Muscle of leg (tissue), 11 donors: ENCODE results near the gene RFC1. TPM values are rescaled to one million over a fixed set of nuclear protein-coding genes. Genes with fewer than 3 reads are reported as not detected.

Experiments
- DNase-seq: peaks from one replicate; pipeline ENCODE4 v3.0.0; 2013
- H3K27ac ChIP-seq: one replicate; pipeline ENCODE4 v1.5.1; 2013; ENCODE audit warnings: mild to moderate bottlenecking, low read length, control low read depth
- H3K27me3 ChIP-seq: one replicate; pipeline ENCODE4 v1.6.1; 2013; ENCODE audit warnings: low read length; ENCODE audit not compliant: control insufficient read depth, insufficient read depth
- H3K36me3 ChIP-seq: one replicate; pipeline ENCODE4 v1.6.1; 2013; ENCODE audit warnings: low read length; ENCODE audit not compliant: control insufficient read depth, insufficient read depth
- H3K4me1 ChIP-seq: one replicate; pipeline ENCODE4 v1.6.1; 2013; ENCODE audit warnings: low read length; ENCODE audit not compliant: control insufficient read depth, insufficient read depth
- H3K4me3 ChIP-seq: one replicate; pipeline ENCODE4 v1.5.1; 2013; ENCODE audit warnings: low read length, control low read depth
- H3K9me3 ChIP-seq: replicated peaks from 2 replicates; pipeline ENCODE4 v1.6.1; 2013; ENCODE audit warnings: low read depth, low read length; ENCODE audit not compliant: control insufficient read depth
- WGBS: methylation state at CpG from one replicate; pipeline ENCODE4 v1.1.5; 2013; ENCODE audit warnings: missing lambda C conversion rate; ENCODE audit not compliant: insufficient coverage; 5-methylcytosine and 5-hydroxymethylcytosine counted together
- polyA plus RNA-seq, 8 donors: library from polyadenylated mRNA; unstranded; fragments of 120-200 nt; gene quantifications; one replicate each; pipeline versions ENCODE4 v1.2.1 to v1.2.3, GENCODE V29; 2013; ENCODE audit warnings: inconsistent platforms in 1 of 8, low replicate concordance in 1 of 8; ENCODE audit not compliant: insufficient read length in 8 of 8, insufficient read depth in 1 of 8
- total RNA-seq: library from RNA; stranded (reverse); fragments of 120-200 nt; gene quantifications from one replicate; pipeline ENCODE4 v1.2.4, GENCODE V29; 2013

RFC1 gene
- total and polyA plus RNA-seq, 9 donors: 28.6 to 45.1 (median 33.0) TPM

- Histone ChIP-seq H3K27me3 (no peaks in the 10 kb centered on the region), H3K4me1 (no peaks in the 10 kb centered on the region), H3K4me3 (no peak overlapping the region), H3K36me3 (peaks cover 10% of the 10 kb centered on the region), H3K9me3 (no peaks in the 10 kb centered on the region), H3K27ac (no peak overlapping the region)
- DNase-seq: no peak
- WGBS: no CpG with 5 or more reads among the region's 2 CpGs
These were observed 26.2 kb downstream of the RFC1 start for GRCh38 chr4:39339968-39340367.

- WGBS: 100% methylated on average over 2 of the region's 4 CpGs
- no peak overlapping the region for H3K27ac ChIP-seq
- no peak overlapping the region for H3K4me3 ChIP-seq
- H3K4me1 ChIP-seq: no peaks in the 10 kb centered on the region
- no peak for DNase-seq
- H3K27me3 ChIP-seq: no peaks in the 10 kb centered on the region
- H3K9me3 ChIP-seq: no peaks in the 10 kb centered on the region
- peaks cover 3% of the 10 kb centered on the region for H3K36me3 ChIP-seq
These were observed 28.3 kb downstream of the RFC1 start for GRCh38 chr4:39337841-39338240.

- Histone ChIP-seq H3K36me3 (no peaks in the 10 kb centered on the region), H3K9me3 (no peaks in the 10 kb centered on the region), H3K4me1 (no peaks in the 10 kb centered on the region), H3K27me3 (no peaks in the 10 kb centered on the region), H3K27ac (no peak overlapping the region), H3K4me3 (no peak overlapping the region)
- WGBS: no CpG with 5 or more reads among the region's 4 CpGs
- no peak for DNase-seq
These were observed 30.6 kb downstream of the RFC1 start for GRCh38 chr4:39335566-39335965.

- WGBS: no CpG with 5 or more reads among the region's 2 CpGs
These were observed 35.0 kb downstream of the RFC1 start for GRCh38 chr4:39331191-39331590.

GRCh38 chr4:39330353-39330752 is 35.8 kb downstream of the RFC1 start:
- DNase-seq: no peak
- Histone ChIP-seq H3K27me3 (no peaks in the 10 kb centered on the region), H3K9me3 (no peaks in the 10 kb centered on the region), H3K36me3 (peaks cover 2% of the 10 kb centered on the region), H3K27ac (no peak overlapping the region), H3K4me3 (no peak overlapping the region), H3K4me1 (no peaks in the 10 kb centered on the region)
- WGBS: no CpG with 5 or more reads among the region's 1 CpG

More at GRCh38 chr4:39331191-39331590, 35.0 kb downstream of the RFC1 start:
- Histone ChIP-seq H3K9me3 (no peaks in the 10 kb centered on the region), H3K36me3 (no peaks in the 10 kb centered on the region), H3K27ac (no peak overlapping the region), H3K4me3 (no peak overlapping the region), H3K4me1 (no peaks in the 10 kb centered on the region), H3K27me3 (no peaks in the 10 kb centered on the region)
- DNase-seq: no peak

GRCh38 chr4:39326468-39326977 is 39.6 kb downstream of the RFC1 start:
- no CpG with 5 or more reads among the region's 2 CpGs for WGBS
- no peak overlapping the region for H3K4me3 ChIP-seq
- peaks cover 5% of the 10 kb centered on the region for H3K36me3 ChIP-seq
- H3K4me1 ChIP-seq: no peaks in the 10 kb centered on the region
- H3K27ac ChIP-seq: no peak overlapping the region
- no peaks in the 10 kb centered on the region for H3K27me3 ChIP-seq
- H3K9me3 ChIP-seq: no peaks in the 10 kb centered on the region
- no peak for DNase-seq

GRCh38 chr4:39324897-39325613 is 41.1 kb downstream of the RFC1 start:
- DNase-seq: no peak
- H3K36me3 ChIP-seq: peaks cover 5% of the 10 kb centered on the region
- WGBS: 57% methylated on average over 4 of the region's 4 CpGs
- no peaks in the 10 kb centered on the region for H3K27me3 ChIP-seq
- no peaks in the 10 kb centered on the region for H3K9me3 ChIP-seq
- H3K4me3 ChIP-seq: no peak overlapping the region
- no peaks in the 10 kb centered on the region for H3K4me1 ChIP-seq
- H3K27ac ChIP-seq: no peak overlapping the region

- Histone ChIP-seq H3K4me3 (no peak overlapping the region), H3K36me3 (peaks cover 8% of the 10 kb centered on the region), H3K9me3 (no peaks in the 10 kb centered on the region), H3K4me1 (no peaks in the 10 kb centered on the region), H3K27me3 (no peaks in the 10 kb centered on the region), H3K27ac (no peak overlapping the region)
- DNase-seq: no peak
- no CpG with 5 or more reads among the region's 2 CpGs for WGBS
These were observed 41.7 kb downstream of the RFC1 start for GRCh38 chr4:39324446-39324845.

- WGBS: no CpG with 5 or more reads among the region's 1 CpG
- Histone ChIP-seq H3K36me3 (peaks cover 8% of the 10 kb centered on the region), H3K4me3 (no peak overlapping the region), H3K27ac (no peak overlapping the region), H3K27me3 (no peaks in the 10 kb centered on the region), H3K9me3 (no peaks in the 10 kb centered on the region), H3K4me1 (no peaks in the 10 kb centered on the region)
- DNase-seq: no peak
These were observed 42.3 kb downstream of the RFC1 start for GRCh38 chr4:39323821-39324220.

GRCh38 chr4:39320381-39321115 is 45.6 kb downstream of the RFC1 start:
- Histone ChIP-seq H3K4me3 (no peak overlapping the region), H3K4me1 (no peaks in the 10 kb centered on the region), H3K27me3 (no peaks in the 10 kb centered on the region), H3K9me3 (no peaks in the 10 kb centered on the region), H3K36me3 (peaks cover 23% of the 10 kb centered on the region), H3K27ac (no peak overlapping the region)
- DNase-seq: no peak
